Stimulated activated CD8-positive, alpha-beta memory T cell treated with anti-CD3 and anti-CD28 coated beads, Interleukin-7, amount 100 ng/mL, for 4 hours (primary cell): ENCODE data around the gene GPR34.

ENCODE experiments used
- DNase-seq, 2 donors: peaks; one replicate each; pipeline ENCODE4 v3.0.0-alpha.2; 2020; ENCODE audit warnings: low read depth in 2 of 2

Gene GPR34

DNA sequence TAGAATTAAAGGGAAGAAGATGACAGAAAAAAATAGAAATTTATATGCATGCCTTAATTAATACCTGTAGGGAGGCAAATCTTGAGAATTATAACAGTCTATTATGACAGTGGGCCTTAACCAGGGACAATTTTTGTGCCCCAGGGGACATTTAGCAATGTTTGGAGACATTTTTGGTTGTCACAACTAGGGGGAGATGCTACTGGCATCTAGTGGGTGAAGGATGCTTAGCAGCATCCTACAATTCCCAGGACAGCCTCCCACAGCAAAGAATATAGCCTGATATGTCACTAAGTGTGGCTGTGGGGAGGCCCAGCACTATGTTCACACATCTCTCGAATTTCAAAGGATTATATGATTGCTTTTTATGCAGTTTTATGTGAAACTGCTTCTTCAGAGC is 45.8 kb downstream of the GPR34 start:
- DNase-seq = no peak

DNA sequence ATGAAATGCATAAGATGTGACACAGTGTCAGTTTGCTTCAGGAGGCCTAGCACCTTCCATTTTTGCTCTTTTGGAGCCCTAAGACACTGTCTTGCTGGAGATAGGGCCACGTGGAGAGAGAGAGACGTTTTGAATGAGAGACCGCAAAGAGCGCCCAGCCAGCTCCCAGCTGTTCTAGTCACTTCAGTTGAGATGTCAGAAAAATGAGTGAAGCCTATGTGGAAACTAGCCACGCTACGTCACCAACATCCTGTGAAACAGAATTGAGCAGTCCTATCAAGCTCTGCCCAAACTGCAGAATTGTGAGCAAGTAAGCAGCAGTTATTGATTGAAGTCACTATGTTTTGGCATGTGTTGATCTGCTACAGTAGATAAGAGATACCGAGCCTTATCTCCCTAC is 48.3 kb downstream of the GPR34 start:
- peak; percentile 8 to 10 for DNase-seq

DNA sequence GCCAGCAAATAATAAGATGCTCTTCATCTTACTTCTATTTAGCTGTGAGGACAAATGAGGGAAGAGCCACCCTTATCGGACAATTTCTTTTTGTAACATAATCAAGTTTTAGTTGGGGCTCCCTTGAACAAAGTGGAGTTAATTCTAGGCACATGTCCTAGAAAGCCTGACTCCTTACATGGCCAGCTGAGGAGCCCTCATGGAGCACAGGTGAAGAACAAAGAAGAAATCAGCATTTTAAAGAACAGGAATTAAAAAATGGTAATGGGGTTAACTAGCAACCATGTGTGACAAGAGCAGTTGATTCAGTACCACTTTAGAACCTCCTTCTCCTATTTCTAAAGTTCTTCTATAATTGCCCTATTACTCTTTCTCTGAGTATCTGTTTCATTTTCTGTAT is 51.1 kb downstream of the GPR34 start:
- no peak for DNase-seq
